ENCODE results near the gene LCAT.

Gene LCAT

GRCh38 chr16:67909056-67909742 lies 34.7 kb downstream of the LCAT start:
- DNase-seq, result no peak

- no peak for DNase-seq
Measured at GRCh38 chr16:67907397-67908180, 36.3 kb downstream of the LCAT start.

- no peak for DNase-seq
Measured at GRCh38 chr16:67902831-67903230, 41.1 kb downstream of the LCAT start.

- no peak for DNase-seq
Measured at GRCh38 chr16:67901734-67902133, 42.2 kb downstream of the LCAT start.

- DNase-seq, result no peak
Measured at GRCh38 chr16:67897231-67897630, 46.7 kb downstream of the LCAT start.

- peak; percentile 20 for DNase-seq
Measured at GRCh38 chr16:67893743-67894399, 50.0 kb downstream of the LCAT start.

GRCh38 chr16:67892899-67893742 lies 50.8 kb downstream of the LCAT start, which contains the start of gene PSKH1:
Gene PSKH1, plus strand, starts transcription at chr16:67893254. Its CDS starts 15,496 bp downstream, at chr16:67908750.
- DNase-seq, result peak; percentile 98

- no peak for DNase-seq
Measured at GRCh38 chr16:67892375-67892774, 51.5 kb downstream of the LCAT start.

Data from activated CD4-positive, alpha-beta T cell treated with anti-CD3 and anti-CD28 coated beads, Interleukin-10, Interleukin-2, amounts not matched to agents 100 ng/mL and 50 ng/mL, durations not matched to agents 16 hours and 8 hours (primary cell).